Measurements from ENCODE around the gene PIP4P1. TPM values are rescaled to one million over a fixed set of nuclear protein-coding genes. Genes with fewer than 3 reads are reported as not detected.
"Not testable (repeated sequence)": the region's sequence is repeated elsewhere in the genome, so short reads cannot be mapped to it uniquely, and the experiment has no call there.

The PIP4P1 gene
- total RNA-seq, 1 donor from 2014 or later, result 33.7 TPM

GRCh38 chr14:20454516-20455354 lies 6.5 kb downstream of the PIP4P1 start, which contains the start of the genes APEX1 and OSGEP:
Gene APEX1 (plus strand): TSS chr14:20455226. CDS start chr14:20455646, 420 bp downstream.
Gene OSGEP (minus strand): TSS chr14:20454812. CDS start chr14:20454683, 129 bp downstream.
- Mint-ChIP-seq H3K36me3 (peaks cover 20% of the 10 kb centered on the region), H3K9me3 (no peaks in the 10 kb centered on the region), H3K4me3 (no peak within 1 kb of the TSS), H3K27ac (no peak within 1 kb of the TSS), H3K27me3 (ENCODE audit: low read depth) (no peaks in the 10 kb centered on the region), H3K4me1 (peaks cover 2% of the 10 kb centered on the region)
- no peak for TF ChIP-seq CTCF (IDR thresholded peaks at IDR 0.05; ENCODE audit: unreplicated experiment)
- DNase-seq (ENCODE audit: low spot score in 2 of 2, unreplicated experiment in 2 of 2), result peak; percentile 96

GRCh38 chr14:20452831-20453230 lies 8.4 kb downstream of the PIP4P1 start:
- Mint-ChIP-seq H3K27ac (peak overlapping the region; percentile 22), H3K4me3 (peak overlapping the region; percentile 40), H3K36me3 (peaks cover 33% of the 10 kb centered on the region)
- H3K9me3 Mint-ChIP-seq; H3K4me1 Mint-ChIP-seq; H3K27me3 Mint-ChIP-seq (ENCODE audit: low read depth); DNase-seq (ENCODE audit: low spot score in 2 of 2, unreplicated experiment in 2 of 2): not testable (repeated sequence)

GRCh38 chr14:20446889-20447288 lies 14.3 kb downstream of the PIP4P1 start:
- no peaks in the 10 kb centered on the region for H3K4me1 Mint-ChIP-seq
- no peak overlapping the region for H3K4me3 Mint-ChIP-seq
- no peak for DNase-seq (ENCODE audit: low spot score in 2 of 2, unreplicated experiment in 2 of 2)
- TF ChIP-seq CTCF (IDR thresholded peaks at IDR 0.05; ENCODE audit: unreplicated experiment), result no peak
- peaks cover 48% of the 10 kb centered on the region for H3K36me3 Mint-ChIP-seq
- H3K27me3 Mint-ChIP-seq (ENCODE audit: low read depth), result no peaks in the 10 kb centered on the region
- H3K27ac Mint-ChIP-seq, result no peak overlapping the region
- H3K9me3 Mint-ChIP-seq, result peaks cover 5% of the 10 kb centered on the region

- peaks cover 29% of the 10 kb centered on the region for H3K36me3 Mint-ChIP-seq
- H3K27me3 Mint-ChIP-seq (ENCODE audit: low read depth); DNase-seq (ENCODE audit: low spot score in 2 of 2, unreplicated experiment in 2 of 2): not testable (repeated sequence)
Observed at GRCh38 chr14:20443650-20444049, 17.6 kb downstream of the PIP4P1 start.

GRCh38 chr14:20441461-20441860 lies 19.8 kb downstream of the PIP4P1 start:
- Mint-ChIP-seq H3K27me3 (ENCODE audit: low read depth) (peaks cover 24% of the 10 kb centered on the region), H3K4me3 (no peak overlapping the region), H3K36me3 (peaks cover 11% of the 10 kb centered on the region), H3K4me1 (no peaks in the 10 kb centered on the region), H3K9me3 (peaks cover 5% of the 10 kb centered on the region), H3K27ac (no peak overlapping the region)
- no peak for TF ChIP-seq CTCF (IDR thresholded peaks at IDR 0.05; ENCODE audit: unreplicated experiment)
- no peak for DNase-seq (ENCODE audit: low spot score in 2 of 2, unreplicated experiment in 2 of 2)

More at GRCh38 chr14:20443650-20444049, 17.6 kb downstream of the PIP4P1 start:
- H3K9me3 Mint-ChIP-seq, H3K27ac Mint-ChIP-seq, H3K4me3 Mint-ChIP-seq, H3K4me1 Mint-ChIP-seq: not testable (repeated sequence)

GRCh38 chr14:20440882-20441281 lies 20.4 kb downstream of the PIP4P1 start:
- no peak overlapping the region for H3K27ac Mint-ChIP-seq
- no peak overlapping the region for H3K4me3 Mint-ChIP-seq
- DNase-seq (ENCODE audit: low spot score in 2 of 2, unreplicated experiment in 2 of 2), result no peak
- peaks cover 11% of the 10 kb centered on the region for H3K36me3 Mint-ChIP-seq
- H3K4me1 Mint-ChIP-seq, result no peaks in the 10 kb centered on the region
- TF ChIP-seq CTCF (IDR thresholded peaks at IDR 0.05; ENCODE audit: unreplicated experiment), result no peak
- H3K27me3 Mint-ChIP-seq (ENCODE audit: low read depth), result peaks cover 28% of the 10 kb centered on the region
- H3K9me3 Mint-ChIP-seq, result peaks cover 5% of the 10 kb centered on the region

Measured in mesothelial cell of epicardium (in vitro differentiated cells).